GM19468 (cell line): Measurements from ENCODE around the gene TRIM54.
"Not testable (repeated sequence)": the region's sequence is repeated elsewhere in the genome, so short reads cannot be mapped to it uniquely, and the experiment has no call there.

ENCODE experiments used
- ATAC-seq: cut with Tn5 transposase; IDR thresholded peaks from one replicate; pipeline ENCODE4 v1.9.1; 2021; ENCODE audit warnings: mild to moderate bottlenecking, moderate library complexity, moderate number of reproducible peaks; ENCODE audit not compliant: unreplicated experiment; ENCODE audit errors: extremely low read depth

The TRIM54 gene

GRCh38 chr2:27307545-27308358 is 25.5 kb downstream of the TRIM54 start:
- ATAC-seq = no peak

- ATAC-seq = no peak
These were observed 26.2 kb downstream of the TRIM54 start, which contains the start of gene UCN for GRCh38 chr2:27308359-27308881. Gene UCN (minus strand): TSS chr2:27308445. CDS start chr2:27307895, 550 bp downstream.

DNA sequence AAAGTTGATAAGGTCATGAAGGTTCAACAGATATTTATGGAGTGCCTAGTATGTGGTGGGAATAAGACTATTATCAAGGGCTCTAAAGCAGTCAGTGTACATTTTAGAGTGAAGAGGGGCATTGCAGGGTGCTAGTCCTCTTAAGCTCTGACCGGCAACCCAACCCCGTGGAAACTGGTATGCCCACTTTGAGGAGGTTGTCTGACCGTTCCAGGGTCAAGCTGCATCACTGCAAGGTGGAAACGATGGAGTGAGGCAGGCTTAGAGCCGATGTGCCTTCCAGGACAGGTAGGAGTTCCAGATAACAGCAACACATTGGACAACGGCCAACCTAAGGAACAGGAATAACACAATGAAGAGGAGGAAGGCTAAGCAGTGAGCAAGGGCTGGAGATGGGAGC is 27.4 kb downstream of the TRIM54 start:
- no peak for ATAC-seq

- ATAC-seq = no peak
These were observed 29.9 kb downstream of the TRIM54 start for GRCh38 chr2:27312152-27312551.

- no peak for ATAC-seq
These were observed 31.8 kb downstream of the TRIM54 start for GRCh38 chr2:27313882-27314645.

DNA sequence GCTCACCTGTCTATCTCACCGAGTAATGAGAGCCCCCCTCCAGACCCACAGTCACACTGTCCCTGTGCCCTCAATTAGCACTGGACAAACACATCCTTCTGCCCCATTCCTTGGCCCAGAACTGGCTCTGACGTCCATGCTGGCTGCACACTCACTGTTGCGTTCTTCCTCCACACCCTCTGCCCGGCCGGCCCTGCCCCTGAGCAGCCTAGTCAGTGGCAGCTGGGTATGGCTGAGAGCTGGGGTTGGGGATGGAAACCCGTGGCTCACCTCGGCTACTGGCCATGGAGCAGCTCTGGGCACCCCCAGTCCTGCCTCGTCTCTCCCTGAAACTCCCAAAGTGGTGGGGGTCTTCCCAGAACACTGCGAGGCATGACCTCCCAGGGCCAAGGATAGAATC is 32.5 kb downstream of the TRIM54 start:
- ATAC-seq = no peak

DNA sequence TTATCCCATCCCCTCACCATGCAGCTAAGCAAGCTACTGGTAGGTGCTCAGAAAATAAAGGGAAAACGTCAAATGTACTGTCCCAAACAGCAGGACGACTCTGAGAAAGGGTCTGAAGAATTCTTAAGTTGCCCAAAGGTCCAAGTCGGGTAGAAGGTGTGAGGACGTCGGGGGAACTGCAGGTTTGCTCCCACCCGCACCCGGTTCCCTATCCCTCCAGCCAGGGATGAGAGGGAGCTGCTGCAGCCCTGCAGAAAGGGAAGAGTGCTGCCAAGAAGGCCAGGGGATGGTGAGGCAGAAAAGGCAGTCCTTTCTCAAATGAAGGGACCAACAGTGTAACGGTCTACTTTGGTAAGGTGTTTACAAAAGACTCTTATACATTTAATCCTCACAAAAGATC is 32.9 kb downstream of the TRIM54 start:
- no peak for ATAC-seq

GRCh38 chr2:27316655-27317412 is 34.6 kb downstream of the TRIM54 start:
- ATAC-seq = no peak

DNA sequence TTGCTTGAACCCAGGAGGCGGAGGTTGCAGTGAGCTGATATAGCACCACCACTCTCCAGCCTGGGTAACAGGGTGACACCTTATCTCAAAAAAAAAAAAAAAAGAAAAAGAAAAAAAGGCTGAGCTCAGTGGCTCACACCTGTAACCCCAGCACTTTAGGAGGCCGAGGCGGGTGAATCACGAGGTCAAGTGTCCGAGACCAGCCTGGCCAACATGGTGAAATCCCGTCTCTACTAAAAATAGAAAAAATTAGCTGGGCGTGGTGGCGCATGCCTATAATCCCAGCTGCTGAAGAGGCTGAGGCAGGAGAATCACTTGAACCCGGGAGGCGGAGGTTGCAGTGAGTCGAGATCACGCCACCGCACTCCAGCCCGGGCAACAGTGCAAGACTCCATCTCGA is 37.6 kb downstream of the TRIM54 start:
- not testable (repeated sequence) for ATAC-seq

DNA sequence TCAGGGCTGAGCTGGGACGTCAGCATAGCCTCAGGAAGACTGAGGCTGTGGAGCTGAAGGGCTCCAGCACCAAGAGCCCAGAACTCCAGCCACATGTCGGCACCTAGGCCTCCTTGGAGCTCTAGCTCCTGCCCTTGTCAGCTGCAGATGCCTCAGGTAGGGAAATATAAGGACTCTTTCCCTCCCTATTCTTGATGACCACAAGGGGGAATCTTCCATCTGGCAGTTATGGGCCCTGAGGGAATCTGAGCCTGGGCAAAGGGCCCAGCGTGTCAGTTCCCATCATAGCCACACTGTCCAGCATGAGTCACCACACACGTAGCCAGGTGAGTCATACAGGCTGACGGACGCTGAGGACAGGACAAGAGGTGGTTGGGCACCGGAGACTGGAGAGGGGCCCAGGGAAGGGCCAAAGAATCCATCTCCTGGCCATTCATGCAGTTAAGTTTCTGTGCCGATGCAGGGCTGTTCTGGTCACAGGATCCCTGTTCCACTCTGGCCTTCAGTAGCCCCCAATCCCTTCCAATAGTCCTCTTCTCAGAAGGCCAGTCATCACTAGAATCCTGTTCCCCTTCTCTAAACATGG is 38.8 kb downstream of the TRIM54 start:
- ATAC-seq = no peak

GRCh38 chr2:27322301-27322765 is 40.1 kb downstream of the TRIM54 start:
- ATAC-seq = no peak

- ATAC-seq = peak; percentile 56
These were observed 40.8 kb downstream of the TRIM54 start, which contains the start of gene MPV17 for GRCh38 chr2:27322766-27323595. Gene MPV17 (minus strand): TSS chr2:27323097. CDS start chr2:27322517, 580 bp downstream.

DNA sequence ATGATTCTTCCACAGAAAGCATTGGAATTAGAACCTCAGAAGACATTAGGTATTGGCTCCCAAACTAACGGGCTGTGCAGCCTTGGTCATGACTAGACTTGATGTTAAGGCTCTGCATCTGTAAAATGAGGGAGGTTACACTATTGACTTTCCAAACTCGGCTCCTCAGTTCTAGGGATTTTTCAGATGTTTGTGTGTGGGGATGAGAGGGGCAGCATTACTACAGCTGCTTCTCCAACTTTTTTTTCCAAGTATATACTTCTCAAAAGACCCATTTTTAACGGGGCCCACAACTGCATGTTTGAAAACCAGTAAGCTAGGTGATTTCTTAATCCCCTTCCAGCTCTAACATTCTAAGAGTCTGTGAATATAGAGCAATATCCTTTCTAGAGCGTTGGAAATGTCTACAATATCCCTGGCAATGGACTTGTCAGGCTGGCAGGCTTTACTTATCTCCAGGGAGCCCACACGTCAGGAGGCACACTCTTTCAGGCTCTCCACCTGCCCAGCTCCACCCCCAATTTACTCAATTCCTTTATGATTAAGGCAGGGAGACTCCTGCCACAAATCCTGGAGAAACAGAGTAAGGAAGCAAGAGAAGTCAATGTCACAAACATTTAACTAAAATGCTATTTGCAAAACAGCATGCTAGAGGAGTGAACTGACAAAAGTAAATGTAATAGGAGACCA is 41.5 kb downstream of the TRIM54 start:
- ATAC-seq = no peak

GRCh38 chr2:27324720-27325119 is 42.5 kb downstream of the TRIM54 start:
- no peak for ATAC-seq

- no peak for ATAC-seq
These were observed 53.1 kb downstream of the TRIM54 start for GRCh38 chr2:27335311-27335710.

GRCh38 chr2:27336173-27336572 is 53.9 kb downstream of the TRIM54 start:
- ATAC-seq = no peak

- no peak for ATAC-seq
These were observed 65.4 kb downstream of the TRIM54 start for GRCh38 chr2:27347641-27348040.

- ATAC-seq = no peak
These were observed 68.0 kb downstream of the TRIM54 start for GRCh38 chr2:27350106-27350693.
